Parathyroid adenoma (tissue), 2 donors: ENCODE data around the gene HERC2.

Experiments used
- H2AFZ ChIP-seq: fragments of 300-600 bp; sonication (generic); one replicate; pipeline ENCODE4 v1.7.0; 2017; ENCODE audit warnings: antibody characterized with exemption, mild to moderate bottlenecking
- H3K27ac ChIP-seq: fragments of 300-600 bp; sonication (generic); one replicate; pipeline ENCODE4 v1.7.0; 2017
- H3K27me3 ChIP-seq: fragments of 300-600 bp; sonication (generic); one replicate; pipeline ENCODE4 v1.7.0; 2017; ENCODE audit warnings: low read length; ENCODE audit not compliant: control insufficient read depth, insufficient read depth
- H3K36me3 ChIP-seq: fragments of 300-600 bp; sonication (generic); one replicate; pipeline ENCODE4 v1.7.0; 2017; ENCODE audit warnings: low read length; ENCODE audit not compliant: control insufficient read depth, insufficient read depth
- H3K4me1 ChIP-seq: fragments of 300-600 bp; sonication (generic); one replicate; pipeline ENCODE4 v1.7.0; 2017; ENCODE audit warnings: control low read depth
- H3K4me2 ChIP-seq: fragments of 300-600 bp; sonication (generic); one replicate; pipeline ENCODE4 v1.7.0; 2017; ENCODE audit warnings: low read length
- H3K4me3 ChIP-seq: fragments of 300-600 bp; sonication (generic); one replicate; pipeline ENCODE4 v1.7.0; 2017; ENCODE audit warnings: low read depth, low read length
- H3K79me2 ChIP-seq: fragments of 300-600 bp; sonication (generic); one replicate; pipeline ENCODE4 v1.7.0; 2017; ENCODE audit warnings: control low read depth
- H3K9ac ChIP-seq: fragments of 300-600 bp; sonication (generic); one replicate; pipeline ENCODE4 v1.7.0; 2017; ENCODE audit warnings: mild to moderate bottlenecking
- H3K9me3 ChIP-seq: fragments of 300-600 bp; sonication (generic); one replicate; pipeline ENCODE4 v1.7.0; 2017; ENCODE audit warnings: low read length; ENCODE audit not compliant: control insufficient read depth
- TF ChIP-seq, protein P1 (sequence below): fragments of 300-600 bp; sonication (generic); IDR thresholded peaks from one replicate; pipeline ENCODE4 v1.7.0; 2017; ENCODE audit warnings: antibody characterized with exemption, mild to moderate bottlenecking
- donor health status: primary hyperparathyroidism.

The HERC2 gene

DNA sequence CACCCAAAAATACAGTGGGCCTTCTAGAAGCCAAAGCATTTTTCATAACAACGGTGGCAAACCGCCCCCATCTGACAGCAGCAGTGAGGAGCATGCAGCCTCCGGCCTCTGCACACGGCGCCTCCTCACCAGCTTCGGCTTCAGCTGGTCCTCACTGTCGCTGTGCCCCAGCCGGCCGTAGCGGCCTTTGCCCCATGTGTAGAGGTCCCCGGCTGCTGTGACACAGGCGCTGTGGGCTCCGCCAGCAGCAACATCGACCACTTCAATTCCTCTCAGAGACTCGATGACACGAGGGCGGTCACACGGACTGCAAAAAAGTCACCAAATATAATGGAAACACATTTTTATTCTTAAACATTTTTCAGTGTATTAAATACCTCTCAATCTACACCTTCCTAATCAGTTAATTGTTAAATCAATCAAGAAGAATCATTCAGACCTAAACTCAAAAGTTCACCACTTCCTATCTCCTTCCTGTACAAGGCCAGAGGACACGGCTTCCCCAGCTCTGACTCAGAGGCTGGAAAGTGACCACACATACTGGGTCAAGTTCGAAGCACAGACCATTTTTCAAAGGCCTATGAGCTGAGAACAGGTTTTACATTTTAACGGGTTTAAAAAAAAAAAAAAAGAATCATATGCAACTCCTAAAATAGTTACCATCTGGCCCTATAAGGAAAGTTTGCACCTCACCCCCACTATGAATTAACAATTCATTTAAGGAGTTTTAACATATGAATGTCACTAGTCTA, 189.3 kb downstream of the HERC2 start:
- no peak overlapping the region for H2AFZ ChIP-seq
- TF ChIP-seq, protein P1, sequence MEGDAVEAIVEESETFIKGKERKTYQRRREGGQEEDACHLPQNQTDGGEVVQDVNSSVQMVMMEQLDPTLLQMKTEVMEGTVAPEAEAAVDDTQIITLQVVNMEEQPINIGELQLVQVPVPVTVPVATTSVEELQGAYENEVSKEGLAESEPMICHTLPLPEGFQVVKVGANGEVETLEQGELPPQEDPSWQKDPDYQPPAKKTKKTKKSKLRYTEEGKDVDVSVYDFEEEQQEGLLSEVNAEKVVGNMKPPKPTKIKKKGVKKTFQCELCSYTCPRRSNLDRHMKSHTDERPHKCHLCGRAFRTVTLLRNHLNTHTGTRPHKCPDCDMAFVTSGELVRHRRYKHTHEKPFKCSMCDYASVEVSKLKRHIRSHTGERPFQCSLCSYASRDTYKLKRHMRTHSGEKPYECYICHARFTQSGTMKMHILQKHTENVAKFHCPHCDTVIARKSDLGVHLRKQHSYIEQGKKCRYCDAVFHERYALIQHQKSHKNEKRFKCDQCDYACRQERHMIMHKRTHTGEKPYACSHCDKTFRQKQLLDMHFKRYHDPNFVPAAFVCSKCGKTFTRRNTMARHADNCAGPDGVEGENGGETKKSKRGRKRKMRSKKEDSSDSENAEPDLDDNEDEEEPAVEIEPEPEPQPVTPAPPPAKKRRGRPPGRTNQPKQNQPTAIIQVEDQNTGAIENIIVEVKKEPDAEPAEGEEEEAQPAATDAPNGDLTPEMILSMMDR: no peak
- no peaks in the 10 kb centered on the region for H3K27me3 ChIP-seq
- H3K9me3 ChIP-seq: no peaks in the 10 kb centered on the region
- H3K4me1 ChIP-seq: no peaks in the 10 kb centered on the region
- H3K4me3 ChIP-seq: no peak overlapping the region
- no peak overlapping the region for H3K4me2 ChIP-seq
- no peak overlapping the region for H3K27ac ChIP-seq
- H3K9ac ChIP-seq: no peak overlapping the region
- no peaks in the 10 kb centered on the region for H3K36me3 ChIP-seq
- H3K79me2 ChIP-seq: no peaks in the 10 kb centered on the region

- no peak overlapping the region for H3K4me3 ChIP-seq
- no peak overlapping the region for H3K4me2 ChIP-seq
- no peaks in the 10 kb centered on the region for H3K36me3 ChIP-seq
- no peaks in the 10 kb centered on the region for H3K9me3 ChIP-seq
- no peaks in the 10 kb centered on the region for H3K79me2 ChIP-seq
- no peak overlapping the region for H3K27ac ChIP-seq
- H3K27me3 ChIP-seq: no peaks in the 10 kb centered on the region
- H3K4me1 ChIP-seq: no peaks in the 10 kb centered on the region
- H2AFZ ChIP-seq: no peak overlapping the region
- TF ChIP-seq, protein P1: no peak
- H3K9ac ChIP-seq: no peak overlapping the region
These were observed 190.0 kb downstream of the HERC2 start for GRCh38 chr15:28131946-28132345.

DNA sequence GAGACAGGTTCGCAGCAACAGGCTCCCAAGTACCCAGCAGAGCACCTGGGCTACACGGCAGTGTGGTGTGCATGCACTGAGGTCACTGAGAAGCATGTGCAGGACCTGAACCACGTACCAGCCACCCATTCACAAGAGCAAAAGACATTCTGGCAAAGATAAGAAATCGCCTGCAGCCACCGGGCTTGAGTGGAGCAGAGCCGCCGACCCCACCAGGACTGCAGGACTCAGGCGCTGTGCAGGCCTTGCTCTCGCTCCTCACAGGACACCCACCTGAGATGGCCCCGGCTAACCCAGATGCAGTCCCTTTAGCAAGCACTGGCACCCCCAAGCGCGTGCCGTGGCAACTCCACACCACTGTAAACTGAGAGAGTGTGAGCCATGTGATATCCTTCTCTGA, 190.6 kb downstream of the HERC2 start:
- Histone ChIP-seq H3K79me2 (no peaks in the 10 kb centered on the region), H3K4me1 (no peaks in the 10 kb centered on the region), H2AFZ (no peak overlapping the region), H3K27ac (no peak overlapping the region), H3K4me2 (no peak overlapping the region), H3K9ac (no peak overlapping the region), H3K9me3 (no peaks in the 10 kb centered on the region), H3K27me3 (no peaks in the 10 kb centered on the region), H3K36me3 (no peaks in the 10 kb centered on the region), H3K4me3 (no peak overlapping the region)
- TF ChIP-seq, protein P1: no peak

DNA sequence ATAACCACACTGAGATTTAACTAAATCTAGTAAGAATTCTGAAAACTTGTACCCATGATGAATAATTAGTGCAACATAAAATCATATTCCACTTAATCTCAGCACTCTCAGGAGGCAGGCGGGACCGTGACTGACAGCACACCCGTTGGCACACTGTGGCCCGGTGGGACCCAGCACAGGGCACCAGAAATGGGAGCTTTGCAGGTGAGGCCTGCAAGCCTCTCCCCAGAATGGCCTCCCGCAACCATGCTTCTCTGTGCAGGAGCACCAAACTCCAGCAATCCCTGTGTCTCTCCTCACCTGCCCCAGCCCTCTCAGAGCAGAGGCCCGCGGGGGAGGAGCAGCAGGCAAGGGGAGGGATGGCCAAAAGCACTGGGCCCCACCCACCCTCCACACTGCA, 191.3 kb downstream of the HERC2 start:
- no peaks in the 10 kb centered on the region for H3K79me2 ChIP-seq
- H3K9ac ChIP-seq: no peak overlapping the region
- H3K4me2 ChIP-seq: no peak overlapping the region
- TF ChIP-seq, protein P1: no peak
- H3K27me3 ChIP-seq: no peaks in the 10 kb centered on the region
- no peaks in the 10 kb centered on the region for H3K9me3 ChIP-seq
- no peaks in the 10 kb centered on the region for H3K4me1 ChIP-seq
- H3K4me3 ChIP-seq: no peak overlapping the region
- H3K36me3 ChIP-seq: no peaks in the 10 kb centered on the region
- H2AFZ ChIP-seq: no peak overlapping the region
- H3K27ac ChIP-seq: no peak overlapping the region
